Osteoblast (primary cell): ENCODE measurements around the gene DPH6. TPM values are rescaled to one million over a fixed set of nuclear protein-coding genes. Genes with fewer than 3 reads are reported as not detected.
"Not testable (repeated sequence)": the region's sequence is repeated elsewhere in the genome, so short reads cannot be mapped to it uniquely, and the experiment has no call there.

Experiments
- DNase-seq: peaks from one replicate; pipeline ENCODE4 v3.0.0; 2011; ENCODE audit warnings: low spot score, mixed read lengths; ENCODE audit not compliant: insufficient read length; ENCODE audit errors: missing footprints
- H2AFZ ChIP-seq: 2 replicates; pipeline ENCODE4 v1.6.0; 2011; ENCODE audit warnings: mild to moderate bottlenecking, low read length
- H3K27ac ChIP-seq: 2 replicates; pipeline ENCODE4 v1.5.1; 2011; ENCODE audit warnings: mild to moderate bottlenecking, low read depth, low read length, moderate library complexity
- H3K27me3 ChIP-seq: 2 replicates; pipeline ENCODE4 v1.6.0; 2012; ENCODE audit warnings: mild to moderate bottlenecking, control low read depth, inconsistent platforms, low read length, moderate library complexity; ENCODE audit not compliant: insufficient read depth
- H3K36me3 ChIP-seq: 2 replicates; pipeline ENCODE4 v1.5.1; 2011; ENCODE audit warnings: mild to moderate bottlenecking, low read length, control low read depth, moderate library complexity; ENCODE audit not compliant: insufficient read depth
- H3K4me1 ChIP-seq: 2 replicates; pipeline ENCODE4 v1.5.1; 2011; ENCODE audit warnings: mild to moderate bottlenecking, low read length, control low read depth, moderate library complexity; ENCODE audit not compliant: insufficient read depth
- H3K4me2 ChIP-seq: 2 replicates; pipeline ENCODE4 v1.6.0; 2011; ENCODE audit warnings: mild to moderate bottlenecking, low read length; ENCODE audit not compliant: insufficient read depth
- H3K4me3 ChIP-seq: fragments of 200-600 bp; sonication (generic); 3 replicates; pipeline ENCODE4 v1.5.1; 2012; ENCODE audit warnings: mild to moderate bottlenecking, low read length, inconsistent platforms; ENCODE audit not compliant: insufficient read depth
- H3K79me2 ChIP-seq: 2 replicates; pipeline ENCODE4 v1.6.0; 2012; ENCODE audit warnings: mild to moderate bottlenecking, low read length, control low read depth, inconsistent platforms; ENCODE audit not compliant: insufficient read depth
- H3K9me3 ChIP-seq: 2 replicates; pipeline ENCODE4 v1.5.1; 2011; ENCODE audit warnings: low read depth, low read length, control low read depth
- H4K20me1 ChIP-seq: 2 replicates; pipeline ENCODE4 v1.6.0; 2012; ENCODE audit warnings: mild to moderate bottlenecking, low read length, control low read depth; ENCODE audit not compliant: insufficient read depth
- CTCF ChIP-seq: IDR thresholded peaks from 2 replicates; pipeline ENCODE4 v1.5.1; 2011; ENCODE audit warnings: mild to moderate bottlenecking, low read depth, low read length, moderate library complexity; ENCODE audit errors: extremely low read depth
- total RNA-seq: library from RNA; depleted of rRNA; stranded (reverse); fragments of >200 nt; gene quantifications from 2 replicates; pipeline ENCODE4 v1.2.3, GENCODE V29; 2012

The DPH6 gene
- total RNA-seq, 1 donor = 20.6 TPM

GRCh38 chr15:35393398-35393797 lies 152.6 kb downstream of the DPH6 start:
- Histone ChIP-seq H2AFZ (no peak overlapping the region), H3K36me3 (no peaks in the 10 kb centered on the region), H3K79me2 (no peaks in the 10 kb centered on the region), H4K20me1 (no peaks in the 10 kb centered on the region), H3K4me2 (no peak overlapping the region), H3K27me3 (no peaks in the 10 kb centered on the region), H3K9me3 (no peaks in the 10 kb centered on the region), H3K27ac (no peak overlapping the region), H3K4me1 (no peaks in the 10 kb centered on the region), H3K4me3 (no peak overlapping the region)
- DNase-seq = no peak
- no peak for TF ChIP-seq CTCF

GRCh38 chr15:35391408-35391984 lies 154.5 kb downstream of the DPH6 start:
- not testable (repeated sequence) for H4K20me1 ChIP-seq, H3K4me1 ChIP-seq, H3K27me3 ChIP-seq

GRCh38 chr15:35383506-35383905 lies 162.5 kb downstream of the DPH6 start:
- no peaks in the 10 kb centered on the region for H3K36me3 ChIP-seq
- no peak overlapping the region for H2AFZ ChIP-seq
- H3K4me1 ChIP-seq = no peaks in the 10 kb centered on the region
- H3K27me3 ChIP-seq = no peaks in the 10 kb centered on the region
- no peaks in the 10 kb centered on the region for H3K9me3 ChIP-seq
- H3K4me3 ChIP-seq = no peak overlapping the region
- no peaks in the 10 kb centered on the region for H3K79me2 ChIP-seq
- no peak overlapping the region for H3K27ac ChIP-seq
- no peaks in the 10 kb centered on the region for H4K20me1 ChIP-seq
- H3K4me2 ChIP-seq = no peak overlapping the region
- DNase-seq = peak; percentile 53
- TF ChIP-seq CTCF = no peak

More at GRCh38 chr15:35391408-35391984, 154.5 kb downstream of the DPH6 start:
- not testable (repeated sequence) for H2AFZ ChIP-seq, H3K4me2 ChIP-seq, H3K79me2 ChIP-seq, H3K9me3 ChIP-seq, H3K27ac ChIP-seq, DNase-seq, H3K4me3 ChIP-seq, H3K36me3 ChIP-seq

- H3K27ac ChIP-seq = no peak overlapping the region
- H3K27me3 ChIP-seq = no peaks in the 10 kb centered on the region
- H3K4me1 ChIP-seq = no peaks in the 10 kb centered on the region
- H3K4me3 ChIP-seq = no peak overlapping the region
- H3K36me3 ChIP-seq = no peaks in the 10 kb centered on the region
- H3K9me3 ChIP-seq = no peaks in the 10 kb centered on the region
- DNase-seq = no peak
- H4K20me1 ChIP-seq = no peaks in the 10 kb centered on the region
- H3K4me2 ChIP-seq = no peak overlapping the region
- no peak for TF ChIP-seq CTCF
- H3K79me2 ChIP-seq = no peaks in the 10 kb centered on the region
- peak overlapping the region; percentile 6 for H2AFZ ChIP-seq
Measured at GRCh38 chr15:35381328-35381727, 164.6 kb downstream of the DPH6 start.
